HG03575 (cell line): ENCODE results near the gene FEN1.

ENCODE experiments used
- ATAC-seq: cut with Tn5 transposase; IDR thresholded peaks from one replicate; pipeline ENCODE4 v1.9.1; 2021; ENCODE audit not compliant: unreplicated experiment, insufficient number of reproducible peaks, low FRiP score; ENCODE audit errors: extremely low read depth

The FEN1 gene

GRCh38 chr11:61792310-61793082 lies at the start of gene FEN1, which contains the start of gene TMEM258:
Gene FEN1, plus strand, starts transcription at chr11:61792911. Its CDS starts 2,451 bp downstream, at chr11:61795362.
Gene TMEM258, minus strand, starts transcription at chr11:61792599. Its CDS starts 41 bp downstream, at chr11:61792558.
- no peak for ATAC-seq

GRCh38 chr11:61743486-61744095 lies 49.1 kb upstream of the FEN1 start:
- ATAC-seq = no peak

GRCh38 chr11:61744181-61744580 lies 48.5 kb upstream of the FEN1 start:
- no peak for ATAC-seq

- ATAC-seq = no peak
These were observed 48.0 kb upstream of the FEN1 start for GRCh38 chr11:61744609-61745156.

- no peak for ATAC-seq
These were observed 46.8 kb upstream of the FEN1 start for GRCh38 chr11:61745781-61746441.

- ATAC-seq = no peak
These were observed 46.1 kb upstream of the FEN1 start for GRCh38 chr11:61746442-61747191.

- ATAC-seq = no peak
These were observed 45.3 kb upstream of the FEN1 start for GRCh38 chr11:61747192-61747966.

- no peak for ATAC-seq
These were observed 44.8 kb upstream of the FEN1 start for GRCh38 chr11:61747967-61748285.

- no peak for ATAC-seq
These were observed 43.0 kb upstream of the FEN1 start for GRCh38 chr11:61749591-61750217.

GRCh38 chr11:61750631-61751273 lies 42.0 kb upstream of the FEN1 start:
- no peak for ATAC-seq

GRCh38 chr11:61751384-61751783 lies 41.3 kb upstream of the FEN1 start:
- ATAC-seq = no peak

GRCh38 chr11:61752117-61752924 lies 40.4 kb upstream of the FEN1 start, which contains the start of gene MYRF:
Gene MYRF, plus strand, starts transcription at chr11:61752636. Its CDS starts 109 bp downstream, at chr11:61752745.
- ATAC-seq = no peak

- no peak for ATAC-seq
These were observed 39.7 kb upstream of the FEN1 start for GRCh38 chr11:61752925-61753521.

GRCh38 chr11:61753672-61754071 lies 39.0 kb upstream of the FEN1 start:
- no peak for ATAC-seq

- no peak for ATAC-seq
These were observed 37.9 kb upstream of the FEN1 start for GRCh38 chr11:61754534-61755482.

- ATAC-seq = no peak
These were observed 36.6 kb upstream of the FEN1 start for GRCh38 chr11:61756147-61756451.
